ENCODE measurements around the gene NFATC2.

NFATC2 gene

DNA sequence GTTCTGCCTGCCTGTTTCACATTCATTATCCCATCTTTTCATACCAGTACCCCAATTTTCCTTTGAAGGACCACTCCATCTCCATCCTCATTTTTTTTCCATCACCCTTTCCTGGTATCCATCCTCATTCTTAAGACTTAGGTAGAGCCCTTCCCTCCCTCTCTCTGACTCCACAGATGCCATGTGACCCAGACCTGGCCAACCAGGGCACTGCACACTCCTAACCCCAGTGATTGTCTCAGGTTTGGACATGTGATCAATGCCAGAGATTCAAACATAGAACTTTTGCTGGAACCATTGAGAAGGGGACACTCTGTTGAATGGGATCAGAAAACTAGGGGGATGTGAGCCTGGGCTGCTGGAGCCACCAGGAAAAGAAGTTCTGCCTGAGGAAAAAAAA, 39.1 kb upstream of the NFATC2 start:
- no peak overlapping the region for H3K27ac ChIP-seq (replicated peaks)
- H3K4me3 ChIP-seq (replicated peaks; ENCODE audit: insufficient read depth, low read length), result no peak overlapping the region
- no peaks in the 10 kb centered on the region for H3K27me3 ChIP-seq (ENCODE audit: insufficient read depth, poor library complexity, severe bottlenecking)
- no peak for DNase-seq (ENCODE audit: low read depth in 1 of 2, low spot score in 1 of 2)
- TF ChIP-seq GABPA (IDR thresholded peaks at IDR 0.05; ENCODE audit: low read depth) (no peak), POLR2AphosphoS5 (IDR thresholded peaks at IDR 0.05; ENCODE audit: low read depth) (no peak), SPI1 (IDR thresholded peaks at IDR 0.05; ENCODE audit: borderline replicate concordance, low read depth) (no peak)
- TF ChIP-seq, protein P1, sequence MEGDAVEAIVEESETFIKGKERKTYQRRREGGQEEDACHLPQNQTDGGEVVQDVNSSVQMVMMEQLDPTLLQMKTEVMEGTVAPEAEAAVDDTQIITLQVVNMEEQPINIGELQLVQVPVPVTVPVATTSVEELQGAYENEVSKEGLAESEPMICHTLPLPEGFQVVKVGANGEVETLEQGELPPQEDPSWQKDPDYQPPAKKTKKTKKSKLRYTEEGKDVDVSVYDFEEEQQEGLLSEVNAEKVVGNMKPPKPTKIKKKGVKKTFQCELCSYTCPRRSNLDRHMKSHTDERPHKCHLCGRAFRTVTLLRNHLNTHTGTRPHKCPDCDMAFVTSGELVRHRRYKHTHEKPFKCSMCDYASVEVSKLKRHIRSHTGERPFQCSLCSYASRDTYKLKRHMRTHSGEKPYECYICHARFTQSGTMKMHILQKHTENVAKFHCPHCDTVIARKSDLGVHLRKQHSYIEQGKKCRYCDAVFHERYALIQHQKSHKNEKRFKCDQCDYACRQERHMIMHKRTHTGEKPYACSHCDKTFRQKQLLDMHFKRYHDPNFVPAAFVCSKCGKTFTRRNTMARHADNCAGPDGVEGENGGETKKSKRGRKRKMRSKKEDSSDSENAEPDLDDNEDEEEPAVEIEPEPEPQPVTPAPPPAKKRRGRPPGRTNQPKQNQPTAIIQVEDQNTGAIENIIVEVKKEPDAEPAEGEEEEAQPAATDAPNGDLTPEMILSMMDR (IDR thresholded peaks at IDR 0.05; ENCODE audit: insufficient read depth, low read length), result no peak
- TF ChIP-seq, protein P2, sequence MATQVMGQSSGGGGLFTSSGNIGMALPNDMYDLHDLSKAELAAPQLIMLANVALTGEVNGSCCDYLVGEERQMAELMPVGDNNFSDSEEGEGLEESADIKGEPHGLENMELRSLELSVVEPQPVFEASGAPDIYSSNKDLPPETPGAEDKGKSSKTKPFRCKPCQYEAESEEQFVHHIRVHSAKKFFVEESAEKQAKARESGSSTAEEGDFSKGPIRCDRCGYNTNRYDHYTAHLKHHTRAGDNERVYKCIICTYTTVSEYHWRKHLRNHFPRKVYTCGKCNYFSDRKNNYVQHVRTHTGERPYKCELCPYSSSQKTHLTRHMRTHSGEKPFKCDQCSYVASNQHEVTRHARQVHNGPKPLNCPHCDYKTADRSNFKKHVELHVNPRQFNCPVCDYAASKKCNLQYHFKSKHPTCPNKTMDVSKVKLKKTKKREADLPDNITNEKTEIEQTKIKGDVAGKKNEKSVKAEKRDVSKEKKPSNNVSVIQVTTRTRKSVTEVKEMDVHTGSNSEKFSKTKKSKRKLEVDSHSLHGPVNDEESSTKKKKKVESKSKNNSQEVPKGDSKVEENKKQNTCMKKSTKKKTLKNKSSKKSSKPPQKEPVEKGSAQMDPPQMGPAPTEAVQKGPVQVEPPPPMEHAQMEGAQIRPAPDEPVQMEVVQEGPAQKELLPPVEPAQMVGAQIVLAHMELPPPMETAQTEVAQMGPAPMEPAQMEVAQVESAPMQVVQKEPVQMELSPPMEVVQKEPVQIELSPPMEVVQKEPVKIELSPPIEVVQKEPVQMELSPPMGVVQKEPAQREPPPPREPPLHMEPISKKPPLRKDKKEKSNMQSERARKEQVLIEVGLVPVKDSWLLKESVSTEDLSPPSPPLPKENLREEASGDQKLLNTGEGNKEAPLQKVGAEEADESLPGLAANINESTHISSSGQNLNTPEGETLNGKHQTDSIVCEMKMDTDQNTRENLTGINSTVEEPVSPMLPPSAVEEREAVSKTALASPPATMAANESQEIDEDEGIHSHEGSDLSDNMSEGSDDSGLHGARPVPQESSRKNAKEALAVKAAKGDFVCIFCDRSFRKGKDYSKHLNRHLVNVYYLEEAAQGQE (IDR thresholded peaks at IDR 0.05; ENCODE audit: insufficient replicate concordance, low read depth), result no peak

DNA sequence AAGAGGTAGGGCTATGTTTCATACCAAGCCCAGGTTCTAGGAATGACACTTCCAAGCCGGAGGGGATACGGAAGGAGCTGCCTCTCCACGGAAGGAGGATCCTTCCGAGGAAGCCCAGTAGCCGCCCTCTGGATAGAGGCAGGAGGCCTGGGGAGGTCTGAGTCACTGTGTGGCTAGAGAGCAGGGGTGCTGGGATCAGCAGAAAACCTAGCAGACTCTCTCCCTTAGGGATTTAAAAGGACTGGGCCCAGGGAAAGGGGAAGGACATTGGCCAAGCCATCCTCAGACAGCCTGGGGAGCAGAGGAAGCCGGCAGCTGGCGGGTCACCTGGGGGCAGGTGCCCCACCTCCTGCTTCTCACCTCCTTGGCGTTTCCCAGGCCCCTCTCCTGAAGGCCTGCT, 36.6 kb upstream of the NFATC2 start:
- DNase-seq (ENCODE audit: low read depth in 1 of 2, low spot score in 1 of 2), result no peak
- Histone ChIP-seq H3K4me3 (replicated peaks; ENCODE audit: insufficient read depth, low read length) (no peak overlapping the region), H3K27ac (replicated peaks) (no peak overlapping the region), H3K27me3 (ENCODE audit: insufficient read depth, poor library complexity, severe bottlenecking) (no peaks in the 10 kb centered on the region)
- TF ChIP-seq, protein P1 (IDR thresholded peaks at IDR 0.05; ENCODE audit: insufficient read depth, low read length), result no peak
- TF ChIP-seq, protein P2 (IDR thresholded peaks at IDR 0.05; ENCODE audit: insufficient replicate concordance, low read depth), result no peak
- TF ChIP-seq SPI1 (IDR thresholded peaks at IDR 0.05; ENCODE audit: borderline replicate concordance, low read depth), result no peak
- TF ChIP-seq GABPA (IDR thresholded peaks at IDR 0.05; ENCODE audit: low read depth), result no peak
- TF ChIP-seq POLR2AphosphoS5 (IDR thresholded peaks at IDR 0.05; ENCODE audit: low read depth), result no peak

DNA sequence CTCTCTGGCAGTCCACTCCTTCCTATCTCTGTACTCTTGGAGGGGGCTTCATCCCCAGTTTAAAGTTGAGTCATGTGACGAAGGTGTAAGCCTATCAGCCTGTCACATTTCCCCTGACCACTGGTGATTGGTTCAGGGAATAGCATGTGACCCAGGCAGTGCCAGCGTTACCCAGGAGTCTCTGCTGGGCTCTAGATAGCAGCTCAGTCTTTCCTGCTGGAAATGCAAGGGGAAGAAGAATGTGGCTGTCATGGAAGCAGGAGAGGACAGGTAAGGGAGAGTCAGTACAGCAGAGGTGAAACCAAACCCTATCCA, 35.6 kb upstream of the NFATC2 start:
- Histone ChIP-seq H3K27me3 (ENCODE audit: insufficient read depth, poor library complexity, severe bottlenecking) (no peaks in the 10 kb centered on the region), H3K4me3 (replicated peaks; ENCODE audit: insufficient read depth, low read length) (no peak overlapping the region), H3K27ac (replicated peaks) (no peak overlapping the region)
- TF ChIP-seq GABPA (IDR thresholded peaks at IDR 0.05; ENCODE audit: low read depth), result no peak
- TF ChIP-seq, protein P2 (IDR thresholded peaks at IDR 0.05; ENCODE audit: insufficient replicate concordance, low read depth), result no peak
- TF ChIP-seq, protein P1 (IDR thresholded peaks at IDR 0.05; ENCODE audit: insufficient read depth, low read length), result no peak
- no peak for DNase-seq (ENCODE audit: low read depth in 1 of 2, low spot score in 1 of 2)

Measured in HL-60 (cell line).